ENCODE results near the gene UBE2D2.

The UBE2D2 gene

DNA sequence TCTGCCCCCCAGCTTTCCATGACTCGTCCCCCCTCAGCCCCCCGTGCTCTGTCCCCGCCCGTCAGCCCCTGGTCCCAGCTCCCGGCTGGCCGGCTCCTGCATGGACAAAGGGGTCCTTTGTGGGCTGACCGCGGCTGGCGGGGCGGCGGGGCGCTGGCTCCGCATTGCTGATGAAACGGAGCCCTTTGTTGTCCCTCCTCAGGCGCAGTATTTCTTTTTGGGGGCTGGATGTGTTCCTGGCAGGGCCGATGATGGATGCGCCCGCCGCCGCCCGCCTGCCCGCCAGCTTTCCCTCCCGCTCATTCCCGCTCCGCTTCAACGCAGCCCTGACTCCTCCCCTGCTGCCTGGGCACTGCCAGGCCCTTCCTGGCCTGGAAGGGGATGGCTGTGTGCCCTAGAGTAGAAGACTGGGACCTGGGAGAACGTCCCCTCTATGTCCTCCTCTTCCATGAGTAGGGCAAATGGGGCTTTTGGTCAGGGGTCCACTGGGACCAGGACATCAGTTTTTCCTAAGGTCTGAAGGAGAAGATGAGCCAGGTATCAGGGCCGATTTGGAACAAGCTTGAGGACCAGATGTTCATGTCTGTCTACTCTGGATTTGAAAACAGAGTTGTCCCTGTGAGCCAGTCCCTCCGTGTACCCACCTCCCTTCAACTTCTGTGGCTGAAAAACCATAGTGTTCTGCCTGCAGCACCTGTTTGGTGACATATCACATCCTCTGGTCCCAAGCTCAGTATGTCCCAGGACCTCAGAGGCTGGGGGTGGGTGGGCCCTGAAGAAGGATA lies 116.0 kb downstream of the UBE2D2 start:
- DNase-seq (ENCODE audit: low spot score) = no peak

Measured in AG08396 (cell line).